ENCODE results near the gene KCNH5.

KCNH5 gene

GRCh38 chr14:63032641-63033040, 12.6 kb downstream of the KCNH5 start:
- no peak for DNase-seq
- TF ChIP-seq POLR2A (IDR thresholded peaks at IDR 0.05; ENCODE audit: low read length) (no peak), GATA1 (IDR thresholded peaks at IDR 0.05; ENCODE audit: low read depth, low read length) (no peak)

- no peak for DNase-seq
- no peak for TF ChIP-seq POLR2A (IDR thresholded peaks at IDR 0.05; ENCODE audit: low read length)
- no peak for TF ChIP-seq GATA1 (IDR thresholded peaks at IDR 0.05; ENCODE audit: low read depth, low read length)
These were observed 13.2 kb downstream of the KCNH5 start for GRCh38 chr14:63032076-63032475.

- no peak for DNase-seq
- TF ChIP-seq GATA1 (IDR thresholded peaks at IDR 0.05; ENCODE audit: low read depth, low read length): no peak
- no peak for TF ChIP-seq POLR2A (IDR thresholded peaks at IDR 0.05; ENCODE audit: low read length)
These were observed 15.1 kb downstream of the KCNH5 start for GRCh38 chr14:63030113-63030512.

- TF ChIP-seq POLR2A (IDR thresholded peaks at IDR 0.05; ENCODE audit: low read length) (no peak), GATA1 (IDR thresholded peaks at IDR 0.05; ENCODE audit: low read depth, low read length) (no peak)
- DNase-seq: no peak
These were observed 17.5 kb downstream of the KCNH5 start for GRCh38 chr14:63027719-63028118.

GRCh38 chr14:63026491-63026890, 18.8 kb downstream of the KCNH5 start:
- DNase-seq: no peak
- TF ChIP-seq POLR2A (IDR thresholded peaks at IDR 0.05; ENCODE audit: low read length) (no peak), GATA1 (IDR thresholded peaks at IDR 0.05; ENCODE audit: low read depth, low read length) (no peak)

GRCh38 chr14:63014621-63015020, 30.6 kb downstream of the KCNH5 start:
- TF ChIP-seq GATA1 (IDR thresholded peaks at IDR 0.05; ENCODE audit: low read depth, low read length): no peak
- TF ChIP-seq POLR2A (IDR thresholded peaks at IDR 0.05; ENCODE audit: low read length): no peak
- no peak for DNase-seq

GRCh38 chr14:63012171-63012570, 33.1 kb downstream of the KCNH5 start:
- DNase-seq: no peak
- no peak for TF ChIP-seq POLR2A (IDR thresholded peaks at IDR 0.05; ENCODE audit: low read length)
- TF ChIP-seq GATA1 (IDR thresholded peaks at IDR 0.05; ENCODE audit: low read depth, low read length): no peak

- TF ChIP-seq POLR2A (IDR thresholded peaks at IDR 0.05; ENCODE audit: low read length) (no peak), GATA1 (IDR thresholded peaks at IDR 0.05; ENCODE audit: low read depth, low read length) (no peak)
- no peak for DNase-seq
These were observed 33.6 kb downstream of the KCNH5 start for GRCh38 chr14:63011623-63012022.

GRCh38 chr14:63009495-63009894, 35.8 kb downstream of the KCNH5 start:
- TF ChIP-seq POLR2A (IDR thresholded peaks at IDR 0.05; ENCODE audit: low read length) (no peak), GATA1 (IDR thresholded peaks at IDR 0.05; ENCODE audit: low read depth, low read length) (no peak)
- DNase-seq: no peak

GRCh38 chr14:63006531-63006930, 38.7 kb downstream of the KCNH5 start:
- TF ChIP-seq POLR2A (IDR thresholded peaks at IDR 0.05; ENCODE audit: low read length) (no peak), GATA1 (IDR thresholded peaks at IDR 0.05; ENCODE audit: low read depth, low read length) (no peak)
- no peak for DNase-seq

GRCh38 chr14:62994096-62994495, 51.2 kb downstream of the KCNH5 start:
- DNase-seq: no peak
- TF ChIP-seq GATA1 (IDR thresholded peaks at IDR 0.05; ENCODE audit: low read depth, low read length) (no peak), POLR2A (IDR thresholded peaks at IDR 0.05; ENCODE audit: low read length) (no peak)

GRCh38 chr14:62988967-62989366, 56.3 kb downstream of the KCNH5 start:
- TF ChIP-seq POLR2A (IDR thresholded peaks at IDR 0.05; ENCODE audit: low read length): no peak
- no peak for TF ChIP-seq GATA1 (IDR thresholded peaks at IDR 0.05; ENCODE audit: low read depth, low read length)
- no peak for DNase-seq

- TF ChIP-seq POLR2A (IDR thresholded peaks at IDR 0.05; ENCODE audit: low read length) (no peak), GATA1 (IDR thresholded peaks at IDR 0.05; ENCODE audit: low read depth, low read length) (no peak)
- no peak for DNase-seq
These were observed 61.4 kb downstream of the KCNH5 start for GRCh38 chr14:62983821-62984220.

GRCh38 chr14:62980693-62981092, 64.6 kb downstream of the KCNH5 start:
- no peak for TF ChIP-seq GATA1 (IDR thresholded peaks at IDR 0.05; ENCODE audit: low read depth, low read length)
- TF ChIP-seq POLR2A (IDR thresholded peaks at IDR 0.05; ENCODE audit: low read length): no peak
- DNase-seq: no peak

- TF ChIP-seq POLR2A (IDR thresholded peaks at IDR 0.05; ENCODE audit: low read length) (no peak), GATA1 (IDR thresholded peaks at IDR 0.05; ENCODE audit: low read depth, low read length) (no peak)
- no peak for DNase-seq
These were observed 87.7 kb downstream of the KCNH5 start for GRCh38 chr14:62957562-62957961.

GRCh38 chr14:62956413-62956812, 88.8 kb downstream of the KCNH5 start:
- TF ChIP-seq POLR2A (IDR thresholded peaks at IDR 0.05; ENCODE audit: low read length) (no peak), GATA1 (IDR thresholded peaks at IDR 0.05; ENCODE audit: low read depth, low read length) (no peak)
- DNase-seq: no peak

Data from erythroblast (primary cell).